ENCODE measurements around the gene RIT2. TPM values are rescaled to one million over a fixed set of nuclear protein-coding genes. Genes with fewer than 3 reads are reported as not detected.

The RIT2 gene
- total RNA-seq, 2 donors from 2014 or later = not detected

DNA sequence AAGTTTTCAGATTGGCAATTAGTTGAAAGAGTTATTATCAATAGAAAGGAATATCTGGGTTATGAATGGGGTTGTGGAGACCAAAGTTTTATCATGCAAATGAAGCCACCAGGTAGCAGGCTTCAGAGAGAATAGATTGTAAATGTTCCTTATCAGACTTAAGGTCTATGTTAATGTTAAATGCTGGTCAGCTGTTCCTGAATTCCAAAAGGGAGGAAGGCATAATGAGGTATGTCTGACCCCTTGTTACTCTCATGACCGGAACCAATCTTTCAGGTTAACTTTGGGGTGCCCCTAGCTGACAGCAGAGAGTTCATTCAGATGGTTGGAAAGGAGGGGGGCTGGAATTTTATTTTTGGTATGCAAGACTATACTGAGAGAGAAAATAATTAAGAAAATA lies 47.9 kb downstream of the RIT2 start:
- Mint-ChIP-seq H3K27ac (no peak overlapping the region), H3K9me3 (peaks cover 16% of the 10 kb centered on the region), H3K4me1 (ENCODE audit: low read depth in 2 of 2) (no peaks in the 10 kb centered on the region), H3K4me3 (no peak overlapping the region), H3K27me3 (no peaks in the 10 kb centered on the region), H3K36me3 (no peaks in the 10 kb centered on the region)
- no peak for ATAC-seq
- no peak for DNase-seq (ENCODE audit: low spot score)

DNA sequence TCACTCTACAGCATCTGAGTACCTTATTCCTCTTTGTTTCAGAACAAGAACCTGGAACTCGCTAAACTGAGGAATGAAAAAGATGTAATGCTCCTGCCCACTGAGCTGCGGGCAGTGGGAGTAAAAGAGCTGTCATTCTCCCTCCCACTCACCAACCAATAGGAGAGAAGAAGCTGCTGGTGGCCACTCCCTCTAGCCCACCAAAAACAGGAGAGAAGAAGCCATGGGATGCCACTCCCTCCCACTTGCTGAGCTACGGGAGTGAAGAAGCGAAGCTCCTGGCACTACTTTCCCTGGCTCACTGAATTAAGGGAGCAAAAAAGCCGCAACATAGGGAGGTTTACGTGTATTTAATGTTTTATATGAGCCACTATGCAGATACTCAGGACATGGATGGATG lies 53.7 kb downstream of the RIT2 start:
- DNase-seq (ENCODE audit: low spot score) (no peak), ATAC-seq (no peak)
- Mint-ChIP-seq H3K4me1 (ENCODE audit: low read depth in 2 of 2) (no peaks in the 10 kb centered on the region), H3K27ac (no peak overlapping the region), H3K9me3 (peaks cover 9% of the 10 kb centered on the region), H3K36me3 (no peaks in the 10 kb centered on the region), H3K27me3 (no peaks in the 10 kb centered on the region), H3K4me3 (no peak overlapping the region)

DNA sequence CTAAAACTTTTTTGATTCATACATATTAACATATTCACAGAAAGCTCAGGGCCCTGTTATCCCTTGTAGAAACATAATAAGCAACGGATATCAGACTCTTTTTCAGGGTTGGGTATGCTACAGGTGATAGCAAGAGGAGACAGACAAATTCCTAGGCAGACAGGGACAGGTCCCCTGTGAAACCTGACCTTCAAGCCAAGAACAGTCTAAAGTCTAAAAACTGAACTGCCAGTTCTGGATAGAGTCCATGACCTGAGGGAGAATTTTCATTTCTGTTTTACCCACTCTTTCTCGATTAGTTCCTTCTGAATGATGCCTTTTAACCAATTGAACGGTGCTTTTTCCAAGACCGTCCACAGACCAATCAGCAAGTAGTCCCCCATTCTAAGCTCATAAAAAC lies 54.2 kb downstream of the RIT2 start:
- Mint-ChIP-seq H3K27ac (no peak overlapping the region), H3K9me3 (peaks cover 5% of the 10 kb centered on the region), H3K36me3 (no peaks in the 10 kb centered on the region), H3K27me3 (no peaks in the 10 kb centered on the region), H3K4me1 (ENCODE audit: low read depth in 2 of 2) (no peaks in the 10 kb centered on the region), H3K4me3 (no peak overlapping the region)
- DNase-seq (ENCODE audit: low spot score) = no peak
- ATAC-seq = no peak

DNA sequence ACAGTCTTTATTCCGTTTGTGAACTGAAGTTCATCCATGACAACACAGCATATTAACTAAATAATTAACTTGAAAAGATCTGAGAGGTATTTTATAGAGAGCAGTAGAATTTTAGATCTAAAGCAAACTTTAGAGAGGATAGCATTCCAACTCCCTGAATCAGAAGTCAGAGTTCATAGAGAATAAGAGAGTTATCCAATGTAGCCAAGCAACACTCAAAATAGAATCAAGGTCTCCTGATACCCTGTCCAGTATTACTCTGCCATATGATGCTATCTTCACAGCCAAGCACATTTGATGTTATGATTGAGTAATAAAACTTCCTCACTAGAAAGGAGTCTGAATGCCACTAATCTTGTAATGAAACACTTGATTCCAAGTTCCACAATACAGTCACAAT lies 55.5 kb downstream of the RIT2 start:
- Mint-ChIP-seq H3K9me3 (peaks cover 5% of the 10 kb centered on the region), H3K27ac (no peak overlapping the region), H3K4me1 (ENCODE audit: low read depth in 2 of 2) (no peaks in the 10 kb centered on the region), H3K36me3 (no peaks in the 10 kb centered on the region), H3K27me3 (no peaks in the 10 kb centered on the region), H3K4me3 (no peak overlapping the region)
- ATAC-seq = no peak
- no peak for DNase-seq (ENCODE audit: low spot score)

DNA sequence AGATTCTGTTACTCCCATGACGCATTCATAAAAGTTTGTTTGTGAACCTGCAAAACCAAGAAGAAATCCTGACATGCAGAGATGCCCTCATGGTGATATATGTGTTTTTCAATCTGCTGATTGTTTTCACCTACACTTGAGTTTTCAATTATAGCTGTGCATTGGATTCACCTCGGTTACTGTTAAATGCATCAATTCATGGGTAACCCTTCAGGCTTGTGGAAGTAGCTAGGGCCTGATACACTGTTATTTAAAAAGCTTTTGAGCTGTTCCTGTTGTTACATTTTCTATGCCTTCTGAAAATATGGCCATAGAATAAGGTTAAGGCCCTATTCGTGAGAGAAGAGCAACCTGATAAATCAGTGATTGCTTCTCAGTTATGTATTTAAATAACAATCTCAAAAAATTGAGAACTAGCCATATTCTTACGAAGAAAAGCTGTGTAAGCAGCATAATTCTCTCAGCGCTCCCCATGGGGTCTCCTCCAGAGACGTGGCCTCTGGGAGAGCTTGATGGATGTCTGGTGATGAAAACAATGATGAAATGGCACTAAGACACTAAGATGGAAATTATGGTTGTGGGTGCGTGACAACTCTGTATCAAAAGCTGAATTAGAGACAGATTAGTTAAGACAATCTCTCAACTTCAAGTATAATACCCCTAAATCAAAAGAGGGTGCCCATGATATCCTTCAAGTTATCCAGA lies 60.5 kb downstream of the RIT2 start:
- DNase-seq (ENCODE audit: low spot score) = no peak
- Mint-ChIP-seq H3K36me3 (no peaks in the 10 kb centered on the region), H3K4me3 (no peak overlapping the region), H3K27ac (no peak overlapping the region), H3K9me3 (peaks cover 6% of the 10 kb centered on the region), H3K27me3 (no peaks in the 10 kb centered on the region), H3K4me1 (ENCODE audit: low read depth in 2 of 2) (no peaks in the 10 kb centered on the region)
- ATAC-seq = no peak

DNA sequence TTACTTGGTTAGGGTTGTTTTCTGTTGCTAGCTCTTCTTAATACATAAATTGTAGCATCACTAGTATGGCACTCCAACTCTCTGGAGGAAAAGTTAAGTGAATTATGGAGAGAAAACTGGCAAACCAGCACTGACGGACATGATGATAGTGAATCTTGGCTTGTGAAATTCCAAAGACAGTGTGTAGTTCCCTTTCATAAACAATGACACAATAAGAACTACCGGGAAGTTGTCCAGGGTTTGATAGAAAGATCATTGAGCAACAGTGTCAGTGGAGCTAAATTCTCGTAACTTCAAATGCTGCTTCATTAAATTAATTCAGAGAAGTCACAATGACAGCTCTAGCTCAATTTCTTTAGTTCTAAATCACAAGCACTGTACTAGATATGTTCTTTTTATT lies 66.5 kb downstream of the RIT2 start:
- H3K4me1 Mint-ChIP-seq (ENCODE audit: low read depth in 2 of 2) = no peaks in the 10 kb centered on the region
- peaks cover 14% of the 10 kb centered on the region for H3K9me3 Mint-ChIP-seq
- H3K36me3 Mint-ChIP-seq = no peaks in the 10 kb centered on the region
- no peaks in the 10 kb centered on the region for H3K27me3 Mint-ChIP-seq
- ATAC-seq (no peak), DNase-seq (ENCODE audit: low spot score) (no peak)
- no peak overlapping the region for H3K4me3 Mint-ChIP-seq
- no peak overlapping the region for H3K27ac Mint-ChIP-seq

DNA sequence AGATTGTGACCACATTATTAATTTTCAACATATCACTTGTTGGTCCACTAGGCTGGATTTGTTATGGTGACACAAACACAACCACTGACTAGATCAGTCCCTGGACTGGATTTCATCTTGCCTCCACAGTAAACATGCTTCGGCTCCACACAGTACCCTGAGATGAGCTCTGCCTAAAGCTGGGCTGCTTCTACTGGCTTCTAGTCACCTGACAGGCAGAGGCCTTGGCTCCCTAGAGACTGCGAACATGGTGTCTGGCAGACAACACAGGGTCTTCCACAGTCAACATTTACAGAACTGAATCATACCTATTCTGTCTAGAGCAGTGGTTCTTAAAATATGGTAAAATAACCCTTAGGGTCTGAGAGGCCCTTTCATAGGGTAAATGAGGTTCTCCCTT lies 69.2 kb downstream of the RIT2 start:
- ATAC-seq (no peak), DNase-seq (ENCODE audit: low spot score) (no peak)
- no peaks in the 10 kb centered on the region for H3K36me3 Mint-ChIP-seq
- no peak overlapping the region for H3K27ac Mint-ChIP-seq
- no peak overlapping the region for H3K4me3 Mint-ChIP-seq
- H3K4me1 Mint-ChIP-seq (ENCODE audit: low read depth in 2 of 2) = no peaks in the 10 kb centered on the region
- H3K27me3 Mint-ChIP-seq = no peaks in the 10 kb centered on the region
- H3K9me3 Mint-ChIP-seq = peaks cover 19% of the 10 kb centered on the region

DNA sequence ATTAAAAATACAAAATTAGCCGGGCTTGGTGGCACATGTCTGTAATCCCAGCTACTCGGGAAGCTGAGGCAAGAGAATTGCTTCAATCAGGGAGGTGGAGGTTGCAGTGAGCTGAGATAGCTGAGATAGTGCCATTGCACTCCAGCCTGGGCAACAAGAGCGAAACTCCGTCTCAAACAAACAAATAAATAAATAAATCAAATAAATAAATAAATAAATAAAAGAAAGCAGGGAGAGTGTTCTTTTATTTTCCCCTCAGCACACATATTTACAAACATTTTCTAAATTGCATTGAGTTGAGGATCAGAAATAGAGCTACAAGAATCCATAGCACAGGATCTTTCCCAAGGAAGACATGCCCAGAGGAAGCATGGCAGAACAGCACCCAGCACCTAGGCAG lies 71.9 kb downstream of the RIT2 start:
- H3K4me1 Mint-ChIP-seq (ENCODE audit: low read depth in 2 of 2) = no peaks in the 10 kb centered on the region
- peaks cover 11% of the 10 kb centered on the region for H3K9me3 Mint-ChIP-seq
- no peak overlapping the region for H3K27ac Mint-ChIP-seq
- no peak overlapping the region for H3K4me3 Mint-ChIP-seq
- H3K27me3 Mint-ChIP-seq = no peaks in the 10 kb centered on the region
- ATAC-seq = no peak
- DNase-seq (ENCODE audit: low spot score) = no peak
- H3K36me3 Mint-ChIP-seq = peaks cover 3% of the 10 kb centered on the region

DNA sequence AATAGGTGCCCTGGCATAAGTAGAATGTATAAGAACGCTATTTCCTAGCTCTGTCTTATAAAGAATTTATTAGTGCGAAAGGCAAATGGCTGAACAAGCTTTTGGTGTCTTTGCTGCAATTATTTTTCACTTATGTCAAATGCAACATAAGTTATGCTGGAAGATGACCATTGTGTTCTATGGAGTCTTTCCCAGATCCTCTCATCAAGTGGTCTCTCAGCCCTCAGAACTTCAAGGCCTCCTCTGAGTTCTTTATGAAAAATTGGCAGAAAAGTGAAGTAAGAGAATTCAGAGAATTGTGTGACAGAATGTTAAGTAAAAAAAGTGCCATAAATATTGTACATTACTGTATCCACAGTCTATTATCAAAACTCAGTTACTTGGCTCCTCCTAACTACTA lies 75.2 kb downstream of the RIT2 start:
- Mint-ChIP-seq H3K27me3 (no peaks in the 10 kb centered on the region), H3K27ac (no peak overlapping the region), H3K4me3 (no peak overlapping the region), H3K36me3 (peaks cover 6% of the 10 kb centered on the region), H3K9me3 (peaks cover 22% of the 10 kb centered on the region), H3K4me1 (ENCODE audit: low read depth in 2 of 2) (no peaks in the 10 kb centered on the region)
- DNase-seq (ENCODE audit: low spot score) (no peak), ATAC-seq (no peak)

DNA sequence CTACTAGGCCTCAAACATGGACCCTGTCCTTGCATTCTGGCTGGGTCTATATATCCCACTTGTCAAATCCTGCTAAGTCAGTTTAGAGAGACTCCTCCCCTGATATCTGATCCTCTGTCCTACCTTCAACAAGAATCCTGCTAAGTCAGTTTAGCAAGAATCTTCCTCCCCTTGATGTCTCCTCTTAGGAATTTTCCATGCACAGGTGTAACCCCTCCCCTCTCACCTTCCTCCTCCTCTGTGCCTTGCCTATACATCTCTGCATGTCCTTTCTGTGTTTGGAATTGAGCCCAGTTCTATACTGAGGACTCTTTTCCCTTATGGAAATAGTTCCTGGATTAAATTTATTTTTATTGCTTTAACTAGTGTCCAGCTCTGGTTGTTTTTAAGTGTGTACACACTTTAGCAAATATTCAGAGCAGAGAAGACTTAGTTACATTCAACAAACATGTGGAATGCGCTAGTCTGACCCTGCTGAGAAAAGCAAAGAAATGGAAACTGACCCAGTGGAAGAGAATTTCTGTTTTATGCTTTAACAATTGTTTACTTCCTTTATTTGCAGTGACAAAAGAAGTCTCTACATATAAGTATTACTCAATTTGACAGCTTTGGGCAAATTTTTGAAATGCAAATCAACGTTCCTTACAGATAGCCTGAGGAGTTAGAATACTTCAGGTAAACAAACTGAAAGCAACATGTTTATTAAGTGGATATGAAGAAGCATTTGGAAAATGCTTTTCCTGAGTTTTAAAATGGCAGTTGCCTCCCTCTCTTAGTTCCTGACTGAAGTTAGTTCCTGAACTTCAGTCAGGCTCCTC lies 80.6 kb downstream of the RIT2 start:
- peaks cover 6% of the 10 kb centered on the region for H3K36me3 Mint-ChIP-seq
- peaks cover 14% of the 10 kb centered on the region for H3K9me3 Mint-ChIP-seq
- ATAC-seq (no peak), DNase-seq (ENCODE audit: low spot score) (no peak)
- no peak overlapping the region for H3K27ac Mint-ChIP-seq
- H3K4me1 Mint-ChIP-seq (ENCODE audit: low read depth in 2 of 2) = no peaks in the 10 kb centered on the region
- no peaks in the 10 kb centered on the region for H3K27me3 Mint-ChIP-seq
- H3K4me3 Mint-ChIP-seq = no peak overlapping the region

DNA sequence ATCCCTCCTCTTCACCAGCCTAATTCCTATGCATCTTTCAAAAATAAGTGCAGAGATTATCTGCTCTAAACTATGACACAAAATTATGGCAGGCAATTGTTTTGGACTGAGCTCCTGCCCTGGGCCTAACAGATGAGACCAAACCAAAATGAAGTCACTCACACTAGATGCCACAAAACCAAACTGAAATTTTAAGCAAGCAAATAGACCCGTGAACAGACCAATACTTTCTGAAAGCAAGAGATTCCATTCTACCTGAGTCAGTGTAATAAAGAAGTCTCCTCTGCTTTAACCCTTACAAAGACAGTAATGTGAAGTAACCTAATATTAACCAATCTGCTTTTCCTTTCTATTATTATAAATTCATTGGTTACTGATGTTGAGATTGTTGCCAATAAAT lies 84.3 kb downstream of the RIT2 start:
- no peak for ATAC-seq
- no peaks in the 10 kb centered on the region for H3K4me1 Mint-ChIP-seq (ENCODE audit: low read depth in 2 of 2)
- no peak overlapping the region for H3K27ac Mint-ChIP-seq
- no peak for DNase-seq (ENCODE audit: low spot score)
- H3K4me3 Mint-ChIP-seq = no peak overlapping the region
- H3K36me3 Mint-ChIP-seq = no peaks in the 10 kb centered on the region
- no peaks in the 10 kb centered on the region for H3K27me3 Mint-ChIP-seq
- H3K9me3 Mint-ChIP-seq = peaks cover 8% of the 10 kb centered on the region

DNA sequence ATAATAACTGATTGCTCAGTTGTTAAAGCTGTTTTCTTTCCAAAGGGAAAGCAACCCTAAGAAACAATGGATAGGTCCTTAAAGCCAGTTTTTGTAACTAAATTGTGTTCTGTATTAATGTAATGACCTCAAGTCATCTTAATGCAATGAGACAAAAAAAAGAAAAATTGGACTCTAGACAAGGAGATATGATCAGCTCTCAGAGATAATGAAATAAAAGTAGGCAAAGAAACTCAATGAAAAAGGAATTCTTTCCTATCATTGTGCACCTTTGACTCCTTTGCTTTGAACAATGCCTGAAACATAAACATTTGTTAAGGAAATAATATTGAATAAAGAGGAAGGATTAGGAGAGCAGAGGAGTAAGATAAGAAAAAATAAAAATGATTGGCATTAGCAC lies 86.1 kb downstream of the RIT2 start:
- no peaks in the 10 kb centered on the region for H3K27me3 Mint-ChIP-seq
- H3K9me3 Mint-ChIP-seq = peaks cover under 1% of the 10 kb centered on the region
- no peaks in the 10 kb centered on the region for H3K36me3 Mint-ChIP-seq
- no peak for DNase-seq (ENCODE audit: low spot score)
- H3K4me3 Mint-ChIP-seq = no peak overlapping the region
- no peaks in the 10 kb centered on the region for H3K4me1 Mint-ChIP-seq (ENCODE audit: low read depth in 2 of 2)
- ATAC-seq = no peak
- H3K27ac Mint-ChIP-seq = no peak overlapping the region

DNA sequence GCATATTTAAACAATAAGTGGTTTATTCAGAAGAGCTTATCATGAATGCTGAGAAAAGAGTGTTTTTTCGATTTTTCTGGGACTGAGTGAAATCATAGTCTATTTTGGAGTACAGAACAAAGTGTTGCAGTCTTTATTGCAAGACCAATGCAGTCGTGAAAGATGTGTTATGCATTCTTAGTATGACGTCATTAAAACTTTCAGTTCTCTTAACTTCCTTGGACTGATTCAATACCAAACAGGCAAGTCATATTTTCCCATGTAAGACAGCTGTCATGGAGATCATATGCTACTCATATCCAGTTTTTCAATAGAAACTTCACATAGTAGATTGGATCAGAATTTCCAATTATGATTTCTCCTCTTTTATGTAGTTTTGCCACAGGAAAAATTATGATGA lies 92.6 kb downstream of the RIT2 start:
- Mint-ChIP-seq H3K27me3 (no peaks in the 10 kb centered on the region), H3K36me3 (no peaks in the 10 kb centered on the region), H3K9me3 (peaks cover 16% of the 10 kb centered on the region), H3K27ac (no peak overlapping the region), H3K4me1 (ENCODE audit: low read depth in 2 of 2) (no peaks in the 10 kb centered on the region), H3K4me3 (no peak overlapping the region)
- no peak for DNase-seq (ENCODE audit: low spot score)
- no peak for ATAC-seq

DNA sequence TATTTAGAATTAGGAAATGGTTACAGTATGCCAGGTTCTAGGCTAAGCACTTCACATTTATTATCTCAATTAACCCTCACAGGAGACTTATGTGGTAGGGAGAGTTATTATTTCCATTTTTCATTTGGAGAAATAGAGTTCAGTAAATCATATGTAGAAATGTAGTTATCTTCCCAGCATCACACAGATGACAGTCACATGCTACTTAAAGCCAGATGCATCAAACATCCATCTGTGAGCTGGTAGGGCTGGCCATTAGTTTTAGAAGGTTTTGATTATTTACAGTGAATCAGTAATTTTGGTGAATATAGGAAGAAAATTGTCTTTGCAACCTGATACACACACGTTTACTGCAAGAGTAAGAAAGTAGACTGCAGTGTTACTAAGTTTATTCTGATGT lies 97.9 kb downstream of the RIT2 start:
- Mint-ChIP-seq H3K4me3 (no peak overlapping the region), H3K27ac (no peak overlapping the region), H3K9me3 (peaks cover 20% of the 10 kb centered on the region), H3K36me3 (no peaks in the 10 kb centered on the region), H3K4me1 (ENCODE audit: low read depth in 2 of 2) (no peaks in the 10 kb centered on the region), H3K27me3 (no peaks in the 10 kb centered on the region)
- ATAC-seq = no peak
- no peak for DNase-seq (ENCODE audit: low spot score)
